Measurements from ENCODE around the gene PTCH2. TPM values are rescaled to one million over a fixed set of nuclear protein-coding genes. Genes with fewer than 3 reads are reported as not detected.
A peak's percentile ranks its signal among the peaks of the same experiment; 100 is the strongest.
"Not testable (repeated sequence)": the region's sequence is repeated elsewhere in the genome, so short reads cannot be mapped to it uniquely, and the experiment has no call there.

Gene PTCH2
- total and polyA plus RNA-seq, 2 donors from 2014 or later = 0.24 to 1.2 TPM

DNA sequence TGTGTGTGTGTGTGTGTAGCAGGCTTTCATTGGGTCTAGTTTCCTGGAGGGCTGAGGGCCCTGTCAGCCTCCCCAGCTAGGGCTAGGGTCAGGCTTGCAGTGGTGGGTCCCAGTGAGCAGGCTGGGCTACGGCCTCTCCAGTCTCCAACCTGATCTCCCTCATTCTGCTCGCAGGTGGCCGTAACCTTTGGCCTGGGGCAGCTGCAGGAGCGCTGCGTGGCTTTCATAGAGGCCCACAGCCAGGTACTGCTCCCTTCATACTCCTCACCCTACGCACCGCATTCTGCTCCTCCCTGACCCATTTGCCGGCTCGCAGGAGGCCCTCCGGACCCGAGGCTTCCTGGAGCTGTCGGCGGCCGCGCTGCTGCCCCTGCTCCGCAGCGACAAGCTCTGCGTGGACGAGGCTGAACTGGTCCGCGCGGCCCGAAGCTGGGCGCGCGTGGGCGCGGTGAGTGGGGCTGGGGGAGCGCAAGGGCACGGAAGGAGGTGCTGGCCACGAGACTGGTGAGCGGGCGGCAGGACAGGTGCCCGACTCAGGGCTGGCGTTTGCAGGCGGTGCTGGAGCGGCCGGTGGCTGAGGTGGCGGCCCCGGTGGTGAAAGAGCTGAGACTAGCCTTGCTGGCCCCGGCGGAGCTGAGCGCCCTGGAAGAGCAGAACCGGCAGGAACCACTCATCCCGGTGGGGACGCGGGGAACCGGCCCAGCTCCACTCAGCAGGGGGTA is 30.1 kb downstream of the PTCH2 start:
- intact Hi-C loops (cut with DNase I) = no loop called here
- no peaks in the 10 kb centered on the region for H3K27me3 ChIP-seq (ENCODE audit: control insufficient read depth, insufficient read depth, low read length)
- FAIRE-seq (no peak), DNase-seq (peak in 3 of 5 donors; percentile 53 to 83 (median 59))
- H3K9me3 ChIP-seq (ENCODE audit: control insufficient read depth in 2 of 3, insufficient read depth in 1 of 3, low read length in 3 of 3) = no peaks in the 10 kb centered on the region
- peak overlapping the region in 2 of 3 donors; percentile 22 to 55 for H3K9ac ChIP-seq (ENCODE audit: low read length in 3 of 3)
- H3K36me3 ChIP-seq (ENCODE audit: control insufficient read depth in 2 of 3, insufficient read depth in 3 of 3, low read length in 3 of 3) = no peaks in the 10 kb centered on the region
- peak overlapping the region; percentile 68 to 85 for H3K27ac ChIP-seq (ENCODE audit: low read depth in 2 of 2, low read length in 2 of 2)
- H3K4me1 ChIP-seq (ENCODE audit: control insufficient read depth in 2 of 3, insufficient read depth in 2 of 3, low read depth in 1 of 3, low read length in 3 of 3) = peaks cover 10 to 33% (median 24%) of the 10 kb centered on the region in 3 donors
- peak overlapping the region; percentile 16 to 67 (median 61) for H3K4me3 ChIP-seq (ENCODE audit: low read length in 3 of 3)
- TF ChIP-seq, protein P1, sequence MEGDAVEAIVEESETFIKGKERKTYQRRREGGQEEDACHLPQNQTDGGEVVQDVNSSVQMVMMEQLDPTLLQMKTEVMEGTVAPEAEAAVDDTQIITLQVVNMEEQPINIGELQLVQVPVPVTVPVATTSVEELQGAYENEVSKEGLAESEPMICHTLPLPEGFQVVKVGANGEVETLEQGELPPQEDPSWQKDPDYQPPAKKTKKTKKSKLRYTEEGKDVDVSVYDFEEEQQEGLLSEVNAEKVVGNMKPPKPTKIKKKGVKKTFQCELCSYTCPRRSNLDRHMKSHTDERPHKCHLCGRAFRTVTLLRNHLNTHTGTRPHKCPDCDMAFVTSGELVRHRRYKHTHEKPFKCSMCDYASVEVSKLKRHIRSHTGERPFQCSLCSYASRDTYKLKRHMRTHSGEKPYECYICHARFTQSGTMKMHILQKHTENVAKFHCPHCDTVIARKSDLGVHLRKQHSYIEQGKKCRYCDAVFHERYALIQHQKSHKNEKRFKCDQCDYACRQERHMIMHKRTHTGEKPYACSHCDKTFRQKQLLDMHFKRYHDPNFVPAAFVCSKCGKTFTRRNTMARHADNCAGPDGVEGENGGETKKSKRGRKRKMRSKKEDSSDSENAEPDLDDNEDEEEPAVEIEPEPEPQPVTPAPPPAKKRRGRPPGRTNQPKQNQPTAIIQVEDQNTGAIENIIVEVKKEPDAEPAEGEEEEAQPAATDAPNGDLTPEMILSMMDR (IDR thresholded peaks at IDR 0.05; ENCODE audit: borderline replicate concordance, extremely low read depth, insufficient read depth) = no peak

- intact Hi-C loops (cut with DNase I) = no loop called here
- FAIRE-seq (no peak), DNase-seq (peak in 2 of 5 donors; percentile 5 to 21)
- no peak overlapping the region for H3K27ac ChIP-seq (ENCODE audit: low read depth in 2 of 2, low read length in 2 of 2)
- peaks cover 19 to 48% (median 39%) of the 10 kb centered on the region in 3 donors for H3K4me1 ChIP-seq (ENCODE audit: control insufficient read depth in 2 of 3, insufficient read depth in 2 of 3, low read depth in 1 of 3, low read length in 3 of 3)
- TF ChIP-seq, protein P1 (IDR thresholded peaks at IDR 0.05; ENCODE audit: borderline replicate concordance, extremely low read depth, insufficient read depth) = no peak
- H3K4me3 ChIP-seq (ENCODE audit: low read length in 3 of 3) = no peak overlapping the region
- peaks cover 0 to 5% (median 0%) of the 10 kb centered on the region in 3 donors for H3K36me3 ChIP-seq (ENCODE audit: control insufficient read depth in 2 of 3, insufficient read depth in 3 of 3, low read length in 3 of 3)
- H3K9ac ChIP-seq (ENCODE audit: low read length in 3 of 3) = no peak overlapping the region
- H3K27me3 ChIP-seq (ENCODE audit: control insufficient read depth, insufficient read depth, low read length) = no peaks in the 10 kb centered on the region
- no peaks in the 10 kb centered on the region for H3K9me3 ChIP-seq (ENCODE audit: control insufficient read depth in 2 of 3, insufficient read depth in 1 of 3, low read length in 3 of 3)
These were observed 31.8 kb downstream of the PTCH2 start for GRCh38 chr1:44811234-44811633.

- intact Hi-C loops (cut with DNase I); FAIRE-seq; H3K27me3 ChIP-seq (ENCODE audit: control insufficient read depth, insufficient read depth, low read length); H3K4me3 ChIP-seq (ENCODE audit: low read length in 3 of 3); H3K36me3 ChIP-seq (ENCODE audit: control insufficient read depth in 2 of 3, insufficient read depth in 3 of 3, low read length in 3 of 3); H3K9me3 ChIP-seq (ENCODE audit: control insufficient read depth in 2 of 3, insufficient read depth in 1 of 3, low read length in 3 of 3); H3K27ac ChIP-seq (ENCODE audit: low read depth in 2 of 2, low read length in 2 of 2); H3K9ac ChIP-seq (ENCODE audit: low read length in 3 of 3): not testable (repeated sequence)
- peak in 2 of 5 donors; percentile 27 to 31 for DNase-seq
- H3K4me1 ChIP-seq (ENCODE audit: control insufficient read depth in 2 of 3, insufficient read depth in 2 of 3, low read depth in 1 of 3, low read length in 3 of 3) = peaks cover 19 to 48% (median 39%) of the 10 kb centered on the region in 3 donors
These were observed 32.3 kb downstream of the PTCH2 start for GRCh38 chr1:44810762-44811105.

DNA sequence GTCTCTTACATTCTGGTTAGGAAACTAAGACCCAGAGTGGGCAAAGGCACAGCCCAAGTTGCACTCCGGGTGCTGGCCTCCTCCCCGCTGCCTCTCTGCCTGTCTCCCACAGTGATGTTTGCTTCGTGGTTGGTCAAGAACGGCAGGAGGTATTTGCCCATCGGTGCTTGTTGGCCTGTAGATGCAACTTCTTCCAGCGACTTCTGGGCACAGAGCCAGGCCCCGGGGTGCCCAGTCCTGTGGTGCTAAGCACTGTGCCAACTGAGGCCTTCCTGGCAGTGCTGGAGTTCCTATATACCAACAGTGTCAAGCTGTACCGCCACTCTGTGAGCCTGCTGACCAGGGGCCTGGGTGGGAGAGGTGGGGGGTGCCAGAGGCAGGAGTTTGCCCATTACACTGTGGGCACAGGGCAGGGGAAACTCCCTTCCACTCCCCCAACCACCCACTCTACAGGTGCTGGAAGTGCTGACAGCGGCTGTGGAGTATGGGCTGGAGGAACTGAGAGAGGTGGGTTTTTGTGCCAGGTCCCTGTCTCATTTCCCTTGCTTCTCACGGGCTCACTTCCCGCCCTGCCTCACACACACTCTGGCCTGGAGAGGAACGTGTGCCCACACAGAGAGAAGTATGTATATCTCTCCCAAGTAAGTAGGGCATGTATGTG is 32.8 kb downstream of the PTCH2 start:
- no peak for FAIRE-seq
- TF ChIP-seq, protein P1 (IDR thresholded peaks at IDR 0.05; ENCODE audit: borderline replicate concordance, extremely low read depth, insufficient read depth) = no peak

More for the DNA sequence above, 32.8 kb downstream of the PTCH2 start:
- Histone ChIP-seq H3K9ac (ENCODE audit: low read length in 3 of 3) (peak overlapping the region in 1 of 3 donors; percentile 97), H3K27ac (ENCODE audit: low read depth in 2 of 2, low read length in 2 of 2) (peak overlapping the region; percentile 98 to 100), H3K4me1 (ENCODE audit: control insufficient read depth in 2 of 3, insufficient read depth in 2 of 3, low read depth in 1 of 3, low read length in 3 of 3) (peaks cover 19 to 48% (median 39%) of the 10 kb centered on the region in 3 donors), H3K9me3 (ENCODE audit: control insufficient read depth in 2 of 3, insufficient read depth in 1 of 3, low read length in 3 of 3) (no peaks in the 10 kb centered on the region), H3K36me3 (ENCODE audit: control insufficient read depth in 2 of 3, insufficient read depth in 3 of 3, low read length in 3 of 3) (peaks cover 0 to 5% (median 0%) of the 10 kb centered on the region in 3 donors), H3K4me3 (ENCODE audit: low read length in 3 of 3) (peak overlapping the region in 1 of 3 donors; percentile 42), H3K27me3 (ENCODE audit: control insufficient read depth, insufficient read depth, low read length) (no peaks in the 10 kb centered on the region)
- intact Hi-C loops (cut with DNase I) = no loop called here
- peak in 2 of 5 donors; percentile 66 to 88 for DNase-seq

All from kidney (tissue), 14 donors.